NCI-H128 (cell line): ENCODE measurements around the gene TEX30.
"Not testable (repeated sequence)": the region's sequence is repeated elsewhere in the genome, so short reads cannot be mapped to it uniquely, and the experiment has no call there.

Source experiments
- DNase-seq: peaks from one replicate; lab custom pipeline; 2025; ENCODE audit not compliant: unreplicated experiment; lab: John Stamatoyannopoulos, UW

Gene TEX30

DNA sequence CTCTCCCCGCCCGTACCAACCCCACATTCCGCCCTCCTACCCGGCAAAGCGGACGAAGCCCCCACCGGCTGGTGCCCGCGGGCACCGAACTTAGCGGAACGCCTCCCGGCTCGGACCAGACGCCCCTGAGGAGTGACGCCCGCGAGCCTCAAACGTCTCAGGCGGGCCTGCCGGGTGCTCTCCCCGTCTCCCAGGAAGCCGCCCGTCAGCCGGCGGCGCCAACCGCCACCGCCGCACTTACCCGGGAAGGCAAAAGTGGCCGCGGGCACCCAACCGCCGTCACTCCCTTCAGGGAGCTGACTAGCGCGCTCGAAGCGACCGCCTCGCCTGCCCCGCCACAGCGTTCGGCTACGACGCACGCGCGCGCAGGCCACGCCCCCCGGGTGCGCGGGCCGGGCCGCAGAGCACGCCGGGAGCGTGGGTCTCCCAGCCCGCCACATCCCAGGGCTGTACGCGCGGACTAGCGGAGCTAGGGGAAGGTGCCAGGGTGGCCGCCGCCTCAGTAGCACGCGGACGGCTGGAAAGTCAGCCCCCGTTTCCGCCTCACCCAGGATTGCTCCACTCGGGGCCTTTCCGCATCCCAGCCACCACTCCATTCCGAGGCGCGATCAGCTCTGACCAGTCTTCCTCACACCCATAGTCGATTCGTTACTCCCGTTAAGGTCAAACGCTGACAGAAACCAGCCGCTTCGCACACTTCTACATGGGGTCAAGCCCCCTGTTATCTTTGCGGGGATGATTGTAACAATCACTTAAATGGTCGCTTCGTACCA lies at the start of gene TEX30:
TEX30 (minus strand) TSS at position 346 of the 773 bp plus-strand sequence. CDS start 3,760 bp downstream, outside the sequence.
- DNase-seq, result peak; percentile 49

GRCh38 chr13:102817907-102818306 lies 44.3 kb upstream of the TEX30 start:
- DNase-seq, result no peak

- DNase-seq, result no peak
Measured at GRCh38 chr13:102817241-102817640, 43.7 kb upstream of the TEX30 start.

- no peak for DNase-seq
Measured at GRCh38 chr13:102816708-102817107, 43.1 kb upstream of the TEX30 start.

- DNase-seq, result no peak
Measured at GRCh38 chr13:102815788-102816187, 42.2 kb upstream of the TEX30 start.

- no peak for DNase-seq
Measured at GRCh38 chr13:102814793-102815192, 41.2 kb upstream of the TEX30 start.

DNA sequence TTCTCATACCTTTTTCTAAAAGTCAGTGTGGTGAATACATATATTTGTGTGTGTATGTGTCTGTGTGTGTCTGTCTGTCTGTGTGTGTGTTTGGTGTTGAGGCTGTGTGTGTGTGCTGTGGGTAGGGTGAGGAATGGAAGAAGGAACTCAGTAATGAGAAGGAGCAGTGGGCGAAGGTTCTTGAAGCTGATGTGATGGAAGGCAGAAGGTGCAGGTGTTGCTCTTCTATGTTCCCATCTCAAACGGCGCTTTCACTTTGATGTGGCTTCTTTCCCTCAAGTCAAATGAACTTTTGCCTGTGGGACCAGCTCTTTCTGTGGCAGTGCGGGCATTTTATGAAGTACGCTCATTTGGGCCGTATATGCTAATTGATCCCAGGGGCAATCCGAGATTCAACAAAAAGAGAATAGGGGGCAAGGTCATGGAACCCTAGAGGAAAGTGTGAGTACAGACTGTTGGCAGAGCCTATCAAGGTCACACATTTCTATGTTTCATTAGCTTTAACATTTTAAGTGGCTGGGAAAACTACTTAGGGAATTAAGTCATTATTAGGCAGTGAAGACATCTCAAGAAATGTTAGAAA lies 40.5 kb upstream of the TEX30 start:
- no peak for DNase-seq

DNA sequence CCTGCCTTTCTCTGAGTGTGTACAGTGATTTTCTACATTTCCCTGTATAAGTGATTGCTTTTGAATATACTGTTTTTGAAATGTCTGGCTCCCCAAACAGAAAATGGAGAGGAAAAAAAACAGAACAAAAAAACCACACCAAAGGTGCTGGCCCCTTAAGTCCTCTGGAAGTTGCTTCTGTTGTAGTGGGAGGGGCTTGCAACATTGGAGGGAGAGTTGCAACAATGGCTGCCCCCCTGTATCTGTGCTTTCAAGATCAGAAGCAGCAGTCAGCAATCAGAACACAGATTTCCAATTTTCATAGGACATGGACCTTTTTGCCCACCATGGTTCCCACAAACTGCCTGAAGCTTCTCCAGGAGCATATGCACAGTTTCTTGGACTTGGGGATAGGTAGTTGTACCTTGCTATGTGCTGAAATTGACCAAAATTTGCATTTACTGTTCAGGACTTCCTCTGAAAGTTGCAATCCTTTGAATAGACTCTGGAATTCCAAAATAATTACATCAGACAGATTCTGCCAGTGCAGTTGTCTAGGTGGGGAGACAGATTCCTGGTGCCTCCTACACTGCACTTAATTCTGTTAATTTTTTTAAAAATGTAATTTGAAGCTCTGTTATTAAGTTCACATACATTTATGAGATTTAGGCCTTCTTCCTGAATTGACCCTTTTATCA lies 39.2 kb upstream of the TEX30 start:
- no peak for DNase-seq

DNA sequence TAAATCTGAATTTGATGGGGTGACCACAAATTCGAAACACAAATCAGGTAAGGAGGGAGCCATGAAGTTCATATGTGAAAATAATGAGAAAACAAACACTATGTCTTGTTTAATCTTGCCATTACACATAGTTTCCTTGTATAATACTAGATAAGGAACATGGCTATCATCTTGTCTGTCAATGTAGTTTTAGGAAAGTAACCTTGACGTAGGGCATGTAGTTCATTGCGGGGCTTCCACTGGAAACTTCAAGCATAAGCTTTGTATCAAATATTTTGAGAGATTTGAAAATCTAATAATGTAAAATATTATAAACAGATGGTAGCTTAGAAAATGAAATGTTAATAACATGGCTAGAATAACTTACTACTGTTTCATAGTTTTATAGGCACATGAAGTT lies 34.1 kb upstream of the TEX30 start:
- DNase-seq, result no peak

DNA sequence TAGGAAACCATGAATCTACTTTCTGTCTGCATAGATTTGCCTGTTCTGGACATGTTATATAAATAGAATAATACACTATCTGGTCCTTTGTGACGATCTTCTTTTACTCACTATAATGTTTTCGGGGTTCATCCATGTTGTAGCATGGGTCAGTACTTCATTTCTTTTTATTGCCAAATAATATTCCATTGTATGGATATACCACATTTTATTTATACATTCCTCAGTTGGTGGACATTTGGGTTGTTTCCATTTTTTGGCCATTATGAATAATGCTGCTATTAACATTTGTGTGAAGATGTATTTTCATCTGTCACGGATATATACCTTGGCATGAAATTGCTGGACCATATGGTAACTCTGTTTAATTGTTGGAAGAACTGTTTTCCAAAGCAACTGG lies 32.1 kb upstream of the TEX30 start:
- no peak for DNase-seq

DNA sequence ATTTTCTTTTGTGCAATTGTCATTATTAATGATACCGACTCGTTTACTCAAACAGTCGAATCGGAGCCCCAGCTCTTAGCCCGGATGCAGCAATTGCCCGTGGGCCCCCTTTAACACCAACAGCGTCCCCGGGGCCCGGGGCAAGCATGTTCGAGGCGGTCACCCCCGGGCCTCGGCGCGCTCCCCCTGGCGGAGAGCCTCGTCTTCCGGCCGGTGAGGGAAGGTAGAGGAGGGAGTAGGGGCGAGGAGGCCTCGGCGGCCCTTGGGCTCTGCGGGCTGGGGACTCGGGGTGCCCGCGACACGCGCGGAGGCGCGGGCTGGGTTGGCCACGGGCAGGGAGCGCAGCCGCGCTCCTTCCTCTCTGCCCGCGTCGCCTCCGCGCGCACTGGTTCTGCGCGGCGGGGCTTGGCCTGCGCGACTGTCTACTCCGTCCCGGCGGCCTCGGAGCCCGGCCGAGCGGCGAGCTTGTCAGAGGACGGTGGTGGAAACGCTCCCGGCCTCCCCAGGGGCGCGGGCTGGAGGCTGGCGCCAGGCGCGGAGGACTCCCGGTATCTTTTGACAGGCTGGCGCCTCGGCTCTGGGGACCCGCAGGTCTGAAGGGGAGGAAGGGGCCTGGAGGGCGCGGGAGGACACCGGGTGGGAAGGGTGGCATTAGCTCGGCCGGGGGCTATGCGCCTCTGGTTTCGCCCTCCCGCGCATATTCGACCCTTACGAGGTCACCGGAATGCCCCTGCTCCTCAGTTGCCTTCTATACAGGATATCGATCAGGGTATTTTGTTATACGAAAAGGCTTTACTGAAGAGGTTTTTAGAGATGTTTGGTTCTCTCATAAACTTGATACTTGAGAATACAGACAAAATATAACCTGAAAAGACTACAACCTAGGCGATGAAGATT lies 26.8 kb upstream of the TEX30 start:
- peak; percentile 27 for DNase-seq

DNA sequence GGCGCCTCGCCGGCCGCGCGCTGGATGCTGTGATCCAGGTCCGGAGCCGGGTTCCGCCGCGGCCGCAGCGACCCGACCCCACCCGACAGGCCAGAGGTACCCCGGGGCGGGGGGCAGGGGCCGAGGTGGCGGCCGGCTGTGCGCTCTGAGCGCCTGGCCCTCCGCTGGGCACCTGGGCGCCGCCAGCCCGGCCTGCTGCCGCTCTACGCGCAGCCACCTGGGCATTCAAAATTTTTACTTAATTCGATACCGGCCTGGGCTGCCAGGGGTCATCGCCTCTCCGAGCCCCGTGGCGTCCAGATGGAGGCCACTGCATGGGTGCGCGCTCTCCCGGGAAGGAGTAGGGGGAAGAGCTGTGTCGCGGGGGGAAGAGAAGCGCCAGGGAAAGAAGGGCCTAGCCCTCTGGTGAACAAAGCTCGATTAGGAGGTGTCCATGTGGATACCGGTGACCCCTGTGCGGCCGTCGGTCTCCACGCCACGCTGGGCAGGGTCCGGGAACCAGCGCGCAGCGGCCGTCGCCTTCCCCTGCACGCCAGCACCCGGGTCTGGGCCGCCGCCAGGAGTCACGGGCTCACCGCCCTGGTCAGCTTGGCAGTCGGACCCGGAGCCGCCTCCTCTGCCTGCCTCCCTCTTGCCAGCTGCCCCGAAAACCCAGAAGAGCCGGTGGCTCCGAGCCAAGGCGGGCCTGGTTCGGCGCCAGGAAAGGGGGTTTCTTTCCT lies 26.0 kb upstream of the TEX30 start:
- no peak for DNase-seq

- DNase-seq, result peak; percentile 81
Measured at GRCh38 chr13:102798581-102799425, 25.2 kb upstream of the TEX30 start, which contains the start of the genes BIVM and POGLUT2. Gene BIVM, plus strand, starts transcription at chr13:102799119. Its CDS starts 8,149 bp downstream, at chr13:102807268. Gene POGLUT2, minus strand, starts transcription at chr13:102798976. Its CDS starts 306 bp downstream, at chr13:102798670.

GRCh38 chr13:102793611-102794355 lies 20.2 kb upstream of the TEX30 start:
- DNase-seq, result no peak

GRCh38 chr13:102792396-102792795 lies 18.8 kb upstream of the TEX30 start:
- no peak for DNase-seq

- DNase-seq, result no peak
Measured at GRCh38 chr13:102788683-102789082, 15.1 kb upstream of the TEX30 start.

DNA sequence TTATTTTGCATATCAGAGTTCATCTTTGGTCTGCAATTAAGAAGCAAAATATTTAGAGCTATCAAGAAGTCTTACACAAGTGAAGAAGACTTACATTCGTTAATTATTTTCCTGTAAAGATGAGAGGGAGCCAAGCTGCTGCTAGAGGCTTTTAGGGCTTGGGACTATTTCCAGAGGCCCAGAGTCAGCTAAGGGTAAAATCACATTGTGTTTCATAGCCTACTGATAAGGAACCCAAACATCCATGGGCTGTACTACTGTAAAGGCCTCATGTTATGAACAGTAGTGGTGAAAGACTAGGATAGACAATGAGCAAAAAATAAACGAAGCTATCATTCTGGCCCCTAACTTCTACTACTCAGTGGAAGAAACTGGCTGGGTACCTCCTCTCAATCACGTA lies 10.9 kb upstream of the TEX30 start:
- DNase-seq, result no peak

DNA sequence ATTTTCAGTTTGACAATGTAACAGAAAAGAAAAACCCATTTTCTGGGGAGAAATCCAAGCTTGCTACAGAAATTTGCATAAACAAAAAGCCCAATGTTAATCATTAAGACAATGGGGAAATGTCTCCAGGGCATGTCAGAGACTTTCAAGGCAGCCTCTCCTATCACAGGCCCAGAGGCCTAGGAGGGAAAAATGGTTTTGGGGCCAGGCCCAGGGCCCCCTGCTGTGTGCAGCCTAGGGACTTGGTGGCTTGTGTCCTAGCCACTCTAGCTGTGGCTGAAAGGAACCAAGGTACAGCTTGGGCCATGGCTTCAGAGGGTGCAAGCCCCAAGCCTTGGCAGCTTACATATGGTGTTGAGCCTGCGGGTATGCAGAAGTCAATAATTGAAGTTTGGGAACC lies 8.0 kb upstream of the TEX30 start:
- no peak for DNase-seq

- DNase-seq, result not testable (repeated sequence)
Measured at GRCh38 chr13:102780656-102781055, 7.1 kb upstream of the TEX30 start.
